ENCODE results near the gene TCF3.
"Not testable (repeated sequence)": the region's sequence is repeated elsewhere in the genome, so short reads cannot be mapped to it uniquely, and the experiment has no call there.

TCF3 gene

DNA sequence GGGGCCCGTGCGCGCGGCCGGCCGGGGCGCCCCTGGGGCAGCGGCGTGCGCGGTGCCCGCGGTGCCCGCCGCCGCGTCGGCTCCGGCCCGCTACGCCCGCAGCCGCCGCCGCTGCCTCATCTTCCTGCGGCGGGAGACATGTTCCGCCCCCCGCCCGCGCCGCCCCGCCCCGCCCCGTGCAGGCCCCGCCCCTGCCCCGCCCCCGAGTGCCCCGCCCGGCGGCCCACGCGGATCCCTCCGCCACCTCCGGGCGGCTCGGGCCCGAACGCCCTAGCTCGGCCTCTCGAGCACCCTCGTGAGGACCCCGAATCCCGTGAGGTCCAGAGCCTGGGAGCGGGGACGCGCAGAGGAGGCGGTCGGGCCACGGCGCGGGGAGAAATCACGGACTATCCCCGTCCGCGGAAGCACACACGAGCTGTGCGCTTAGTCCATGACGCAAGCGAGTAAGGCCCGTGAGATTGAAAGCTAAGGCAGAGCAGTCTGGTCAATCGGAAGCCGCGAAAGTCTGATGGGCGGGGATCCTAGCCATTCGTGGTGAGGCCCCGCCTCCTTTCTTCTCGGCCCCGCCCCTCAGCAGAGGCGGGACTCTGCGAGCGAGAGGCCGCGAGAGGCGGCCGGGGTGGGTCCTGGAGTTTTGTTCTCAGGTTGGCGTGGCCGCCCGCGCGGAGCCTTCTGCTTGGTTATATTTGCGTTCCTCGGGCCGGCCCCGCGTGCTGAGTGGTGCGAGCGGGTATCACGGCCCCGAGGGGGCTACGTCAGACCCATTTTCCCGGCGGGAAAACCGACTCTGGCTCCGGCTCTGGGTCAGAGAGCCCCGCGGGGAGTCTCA is at the start of gene TCF3:
Gene TCF3, minus strand, starts transcription at position 145 of the 829 bp plus-strand sequence. CDS start 2,367 bp downstream, outside the sequence.
- peak; percentile 99 for DNase-seq (ENCODE audit: low spot score)

DNA sequence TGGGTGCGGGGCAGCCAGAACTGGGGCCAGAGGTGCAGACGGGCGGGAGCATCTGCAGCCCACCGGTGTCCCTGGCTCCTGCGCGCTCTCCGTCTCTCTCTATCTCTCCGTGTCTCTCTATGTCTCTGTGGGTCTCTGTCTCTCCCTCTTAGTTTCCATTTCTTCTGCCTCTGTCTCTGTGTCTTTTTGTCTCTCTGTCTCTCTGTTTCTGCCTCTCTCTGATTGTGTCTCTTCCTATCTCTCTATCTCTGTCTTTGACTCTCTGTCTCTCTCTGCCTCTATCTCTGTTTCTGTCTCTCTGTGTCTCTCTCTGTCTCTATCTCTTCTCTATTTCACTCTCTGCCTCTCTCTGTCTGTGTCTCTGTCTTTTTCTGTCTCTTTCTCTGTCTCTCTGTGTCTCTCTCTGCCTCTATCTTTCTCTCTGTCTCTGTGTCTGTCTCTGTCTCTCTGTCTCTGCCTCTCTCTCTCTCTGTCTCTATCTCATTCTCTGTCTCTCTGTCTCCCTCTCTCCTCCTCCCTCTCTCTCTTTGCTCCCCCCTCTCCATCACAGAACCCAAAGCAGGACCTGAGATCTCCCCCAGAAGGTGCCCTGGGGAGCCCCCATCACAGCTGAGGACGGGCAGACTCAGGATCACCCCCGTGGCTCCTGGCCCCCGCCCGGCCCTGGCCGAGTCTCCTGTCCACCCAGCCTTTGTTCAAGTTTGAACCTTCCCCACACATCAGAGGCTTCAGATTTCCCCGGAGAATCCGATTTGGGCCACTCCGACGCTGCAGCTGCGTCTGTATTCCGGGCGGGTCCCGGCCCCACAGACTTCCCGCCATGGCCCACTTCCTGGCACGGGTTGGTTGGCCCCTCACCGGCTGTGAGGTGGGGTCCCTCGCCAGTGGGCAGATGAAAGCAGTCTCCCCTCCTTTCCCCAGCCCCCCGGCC is 48.6 kb upstream of the TCF3 start:
- DNase-seq (ENCODE audit: low spot score), result no peak

DNA sequence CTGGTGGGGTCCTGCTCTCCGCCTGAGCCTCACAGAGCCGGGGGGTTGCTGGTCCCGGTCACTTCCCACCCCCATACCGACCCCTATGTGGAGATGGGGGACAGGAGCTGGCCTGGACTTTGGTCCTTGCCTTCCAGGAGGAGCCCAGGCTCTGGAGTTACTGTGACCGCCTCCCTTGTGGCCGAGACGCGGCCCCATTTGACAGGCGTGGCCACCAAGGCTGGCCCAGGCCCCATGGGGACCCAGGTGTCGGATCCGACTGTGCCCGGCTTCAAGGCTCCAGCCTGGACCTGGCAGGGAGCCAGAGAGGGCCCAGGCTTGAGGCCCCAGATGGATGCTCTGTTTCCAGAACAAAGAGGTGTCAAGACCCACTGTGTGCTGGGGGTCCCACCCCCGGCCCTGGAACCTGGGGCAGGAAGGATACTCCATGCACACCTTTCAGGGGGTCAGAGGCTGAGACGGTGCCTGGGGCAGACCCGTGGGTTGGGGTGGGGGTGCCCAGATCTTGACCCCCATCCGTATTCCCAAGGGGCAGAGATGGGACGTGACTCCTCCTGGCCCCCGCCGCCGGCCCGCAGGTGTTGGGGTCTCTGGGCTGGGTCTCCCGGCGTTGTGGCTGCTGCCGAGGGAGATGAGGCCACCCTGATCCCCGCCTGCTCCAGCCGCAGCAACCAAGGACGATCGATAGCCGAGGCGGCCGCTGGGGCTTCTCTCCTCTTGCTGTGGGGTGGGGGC is 47.8 kb upstream of the TCF3 start:
- no peak for DNase-seq (ENCODE audit: low spot score)

DNA sequence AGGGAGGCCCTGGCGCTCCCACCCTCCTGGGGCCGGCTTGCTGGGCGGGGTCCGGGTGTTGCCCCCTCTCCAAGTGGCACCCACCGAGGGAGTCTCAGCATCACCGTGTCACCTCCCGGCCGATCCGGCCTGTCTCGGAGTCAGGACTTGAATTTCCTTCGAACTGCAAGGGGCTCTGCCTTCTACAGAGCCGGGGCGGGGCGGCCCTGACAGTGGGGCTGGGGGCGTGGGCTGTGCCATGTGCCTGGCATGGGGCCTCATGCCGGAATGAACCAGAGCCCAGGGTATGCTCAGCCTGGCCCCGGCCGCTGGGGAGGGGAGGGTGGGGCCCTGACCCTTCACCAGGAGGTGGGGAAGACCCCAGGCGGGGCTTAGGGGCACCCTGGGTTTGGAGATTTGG is 47.0 kb upstream of the TCF3 start:
- no peak for DNase-seq (ENCODE audit: low spot score)

DNA sequence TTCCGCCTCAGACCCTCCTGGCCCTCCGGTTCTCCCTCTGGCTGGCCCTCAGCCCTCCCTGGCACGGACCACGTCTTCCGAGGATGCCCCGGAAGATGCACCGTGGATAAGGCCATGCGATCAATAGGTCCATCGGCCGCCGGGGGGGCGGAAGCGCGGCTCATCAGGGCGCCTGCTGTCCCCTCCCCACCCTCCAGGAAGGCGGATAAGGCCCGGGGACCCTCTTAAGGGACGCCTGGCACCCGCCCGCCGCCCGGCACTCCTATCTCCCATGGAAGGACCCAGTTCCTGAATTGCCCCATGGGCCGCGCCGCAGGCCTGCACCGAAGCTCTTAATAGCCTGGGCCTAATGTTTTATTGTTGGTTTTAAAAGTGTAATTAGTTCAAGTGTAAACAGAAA is 46.2 kb upstream of the TCF3 start:
- no peak for DNase-seq (ENCODE audit: low spot score)

DNA sequence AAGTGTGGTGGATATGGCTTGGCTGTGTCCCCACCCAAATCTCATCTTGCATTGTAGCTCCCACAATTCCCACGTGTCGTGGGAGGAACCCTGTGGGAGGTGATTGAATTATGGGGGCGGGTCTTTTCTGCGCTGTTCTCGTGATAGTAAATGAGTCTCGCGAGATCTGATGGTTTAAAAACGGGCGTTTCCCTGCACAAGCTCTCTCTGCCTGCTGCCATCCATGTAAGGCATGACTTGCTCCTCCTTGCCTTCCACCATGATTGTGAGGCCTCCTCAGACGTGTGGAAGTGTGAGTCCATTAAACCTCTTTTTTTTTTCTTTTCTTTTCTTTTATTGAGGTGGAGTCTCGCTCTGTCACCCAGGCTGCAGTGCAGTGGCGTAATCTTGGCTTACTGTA is 43.1 kb upstream of the TCF3 start:
- not testable (repeated sequence) for DNase-seq (ENCODE audit: low spot score)

DNA sequence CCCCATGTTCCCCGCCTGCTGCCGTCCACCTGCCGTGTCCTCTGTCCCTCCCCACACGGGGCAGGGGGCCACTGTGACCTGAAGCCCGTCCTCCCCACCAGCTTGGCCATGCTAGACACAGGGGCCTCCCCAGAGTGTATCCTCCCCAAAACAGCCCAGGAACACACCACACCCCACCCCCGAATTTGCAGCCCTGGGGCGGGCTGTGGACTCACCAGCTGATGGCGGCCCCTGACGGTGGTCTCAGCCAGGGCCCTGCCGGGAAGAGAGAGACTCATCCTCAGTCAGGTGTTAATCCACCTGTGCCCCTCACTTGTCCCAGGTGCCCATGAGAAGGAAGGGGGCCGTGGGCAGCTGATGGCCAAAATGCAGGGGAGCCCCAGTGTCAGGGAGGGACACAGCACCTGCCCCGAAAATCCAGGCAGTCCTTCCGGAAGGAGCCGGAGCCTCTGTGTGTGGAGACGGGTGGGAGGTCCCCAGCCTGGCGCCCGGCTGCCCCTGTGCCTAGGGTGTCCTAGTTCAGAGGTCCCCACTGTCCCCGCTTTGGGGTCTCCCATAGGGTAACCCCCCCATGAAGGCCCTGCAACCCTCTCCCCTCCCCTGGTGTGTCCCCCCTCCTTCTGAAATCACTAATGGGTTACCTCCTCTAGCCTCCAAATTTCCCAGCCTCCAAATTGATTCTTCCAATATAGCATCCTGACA is 39.3 kb upstream of the TCF3 start:
- no peak for DNase-seq (ENCODE audit: low spot score)

DNA sequence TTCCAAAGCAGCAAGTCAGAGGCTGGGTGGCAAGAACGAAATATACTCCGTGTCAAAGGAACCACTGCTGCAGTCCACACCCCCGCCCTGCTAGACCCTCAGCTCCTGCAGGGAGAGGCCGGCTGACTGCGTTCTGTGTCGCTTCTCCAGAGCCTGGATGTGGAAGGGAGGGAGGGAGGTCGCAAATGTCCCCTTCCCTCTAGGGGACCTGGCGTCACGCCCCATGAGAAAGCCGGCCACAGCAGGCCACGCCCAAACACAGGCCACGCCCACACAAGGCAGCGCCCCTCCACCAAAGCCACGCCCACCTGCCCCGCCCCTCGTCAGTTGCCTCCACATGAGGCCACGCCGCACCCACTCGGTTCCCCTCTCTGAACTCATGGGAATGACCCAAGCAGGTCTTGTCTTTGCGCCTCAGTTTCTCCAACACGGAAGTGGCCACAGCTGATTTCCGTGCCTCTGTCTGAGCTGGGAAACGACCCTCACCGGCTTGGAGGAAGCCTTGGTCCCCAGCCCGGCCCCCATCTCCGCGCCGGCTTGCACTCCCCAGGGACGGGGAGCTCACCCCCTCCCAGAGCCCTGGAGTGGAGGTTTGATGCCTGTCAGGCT is 38.4 kb upstream of the TCF3 start:
- peak; percentile 66 for DNase-seq (ENCODE audit: low spot score)

DNA sequence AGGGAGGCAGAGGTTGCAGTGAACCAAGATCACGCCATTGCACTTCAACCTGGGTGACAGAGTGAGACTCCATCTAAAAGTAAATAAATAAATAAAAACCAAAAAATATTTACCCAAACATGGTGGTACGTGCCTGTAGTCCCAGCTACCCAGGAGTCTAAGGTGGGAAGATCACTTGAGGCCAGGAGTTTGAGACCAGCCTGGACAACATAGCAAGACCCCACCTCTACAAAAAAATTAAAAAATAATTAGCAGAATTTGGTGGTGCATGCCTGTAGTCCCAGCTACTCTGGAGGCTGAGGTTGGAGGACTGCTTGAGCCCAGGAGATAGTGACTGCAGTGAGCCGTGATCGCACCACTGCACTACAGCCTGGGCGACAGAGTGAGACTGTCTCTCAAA is 33.4 kb upstream of the TCF3 start:
- not testable (repeated sequence) for DNase-seq (ENCODE audit: low spot score)

DNA sequence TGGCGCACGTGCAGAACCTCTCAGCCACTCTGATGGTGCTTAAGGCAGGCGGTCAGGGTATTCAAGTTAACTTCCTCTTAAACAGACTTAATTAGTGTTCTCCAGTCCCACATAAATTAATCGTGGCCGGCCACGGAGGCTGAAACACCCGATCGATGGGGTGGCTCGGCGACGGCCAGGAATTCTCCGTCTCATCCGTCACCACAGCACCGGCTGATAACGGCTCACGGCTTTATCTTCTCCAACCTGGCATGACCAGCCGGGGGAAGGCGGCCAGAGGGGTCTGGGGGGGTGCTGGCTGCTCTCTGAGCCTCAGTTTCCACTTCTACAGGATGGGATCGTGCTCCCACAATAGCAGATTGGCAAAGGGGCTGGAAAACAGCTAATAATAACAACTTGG is 32.6 kb upstream of the TCF3 start:
- no peak for DNase-seq (ENCODE audit: low spot score)

DNA sequence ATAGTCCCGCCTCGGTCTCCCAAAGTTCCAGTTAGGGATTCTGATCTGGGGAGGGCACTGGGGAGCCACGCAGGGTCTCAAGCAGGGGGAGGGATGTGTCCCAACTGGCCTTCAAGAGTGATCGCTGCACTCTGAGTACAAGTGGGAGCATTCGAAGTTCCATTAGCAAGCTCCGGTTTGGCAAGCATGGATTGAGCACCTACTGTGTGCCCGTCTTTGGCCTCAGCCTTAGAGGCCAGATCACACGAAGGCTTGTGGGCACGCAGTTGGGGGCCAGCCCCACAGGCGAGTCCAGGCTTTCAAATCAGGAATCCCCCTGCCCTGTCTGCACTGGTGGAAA is 32.1 kb upstream of the TCF3 start:
- DNase-seq (ENCODE audit: low spot score), result no peak

DNA sequence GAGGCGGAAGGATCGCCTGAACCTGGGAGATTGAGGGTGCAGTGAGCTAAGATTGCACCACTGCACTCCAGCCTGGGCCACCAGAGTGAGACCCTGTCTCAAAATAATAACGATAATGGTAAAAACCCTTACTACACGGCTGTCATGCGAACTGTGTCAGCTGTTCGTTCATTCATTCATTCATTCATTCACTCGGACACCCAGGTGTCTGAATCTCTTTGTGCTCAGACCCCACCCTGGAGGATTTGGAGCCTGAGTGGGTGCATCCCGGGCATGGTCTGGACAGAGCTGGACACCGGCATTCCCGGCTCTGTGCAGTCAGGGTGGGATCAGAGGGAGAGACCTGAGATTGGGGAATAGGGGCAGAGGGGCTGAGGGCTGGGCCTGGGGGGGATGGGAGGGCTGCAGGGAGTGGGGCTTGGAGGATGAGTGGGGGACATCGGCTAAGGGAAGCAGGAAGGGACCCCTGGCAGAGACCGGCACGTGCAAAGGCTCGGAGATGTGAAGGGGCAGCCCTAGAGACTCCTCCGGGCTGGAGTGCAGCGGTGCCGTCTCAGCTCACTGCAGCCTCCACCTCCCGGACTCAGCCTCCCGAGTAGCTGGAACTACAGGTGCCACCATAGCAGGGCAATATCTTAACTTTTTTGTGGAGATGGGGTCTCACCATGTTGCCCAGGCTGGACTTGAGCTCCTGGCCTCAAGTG is 31.6 kb upstream of the TCF3 start:
- no peak for DNase-seq (ENCODE audit: low spot score)

DNA sequence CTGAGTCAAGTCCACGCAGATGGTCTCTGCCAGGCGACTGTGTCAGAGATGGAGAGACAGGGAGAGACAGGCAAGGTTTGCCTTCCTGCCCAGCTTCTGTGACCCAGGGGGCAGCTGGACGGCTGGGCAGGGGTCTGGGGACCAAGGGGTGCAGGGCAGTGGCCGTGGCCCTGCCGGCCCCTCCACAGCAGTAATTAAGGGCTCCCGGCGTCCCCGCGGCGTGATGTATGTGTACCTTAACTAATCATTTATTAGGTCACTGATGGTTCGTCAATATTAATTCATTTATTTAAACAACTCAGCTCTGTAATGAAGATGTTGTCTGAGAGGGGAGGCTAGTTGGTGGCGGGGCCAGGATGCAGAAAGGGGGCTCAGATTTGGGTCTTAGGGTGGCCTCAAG is 28.6 kb upstream of the TCF3 start:
- no peak for DNase-seq (ENCODE audit: low spot score)

DNA sequence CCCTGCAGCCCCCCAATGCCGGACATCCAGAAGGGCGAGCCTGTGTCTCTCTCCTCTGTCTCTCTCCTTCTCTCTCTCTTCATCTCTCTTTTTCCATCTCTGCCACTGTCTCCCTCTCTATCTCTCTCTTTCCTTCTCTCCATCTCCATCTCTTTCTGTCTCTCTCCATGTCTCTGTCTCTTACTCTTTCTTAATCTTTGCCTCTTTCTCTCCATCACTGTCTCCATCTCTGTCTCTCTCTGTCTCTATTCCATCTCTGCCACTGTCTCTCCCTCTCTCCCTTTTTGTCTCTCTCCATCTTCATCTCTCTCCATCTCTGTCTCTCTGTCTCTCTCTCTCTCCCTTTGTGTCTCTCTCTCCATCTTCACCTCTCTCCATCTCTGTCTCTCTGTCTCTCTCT is 25.7 kb upstream of the TCF3 start:
- DNase-seq (ENCODE audit: low spot score), result no peak

DNA sequence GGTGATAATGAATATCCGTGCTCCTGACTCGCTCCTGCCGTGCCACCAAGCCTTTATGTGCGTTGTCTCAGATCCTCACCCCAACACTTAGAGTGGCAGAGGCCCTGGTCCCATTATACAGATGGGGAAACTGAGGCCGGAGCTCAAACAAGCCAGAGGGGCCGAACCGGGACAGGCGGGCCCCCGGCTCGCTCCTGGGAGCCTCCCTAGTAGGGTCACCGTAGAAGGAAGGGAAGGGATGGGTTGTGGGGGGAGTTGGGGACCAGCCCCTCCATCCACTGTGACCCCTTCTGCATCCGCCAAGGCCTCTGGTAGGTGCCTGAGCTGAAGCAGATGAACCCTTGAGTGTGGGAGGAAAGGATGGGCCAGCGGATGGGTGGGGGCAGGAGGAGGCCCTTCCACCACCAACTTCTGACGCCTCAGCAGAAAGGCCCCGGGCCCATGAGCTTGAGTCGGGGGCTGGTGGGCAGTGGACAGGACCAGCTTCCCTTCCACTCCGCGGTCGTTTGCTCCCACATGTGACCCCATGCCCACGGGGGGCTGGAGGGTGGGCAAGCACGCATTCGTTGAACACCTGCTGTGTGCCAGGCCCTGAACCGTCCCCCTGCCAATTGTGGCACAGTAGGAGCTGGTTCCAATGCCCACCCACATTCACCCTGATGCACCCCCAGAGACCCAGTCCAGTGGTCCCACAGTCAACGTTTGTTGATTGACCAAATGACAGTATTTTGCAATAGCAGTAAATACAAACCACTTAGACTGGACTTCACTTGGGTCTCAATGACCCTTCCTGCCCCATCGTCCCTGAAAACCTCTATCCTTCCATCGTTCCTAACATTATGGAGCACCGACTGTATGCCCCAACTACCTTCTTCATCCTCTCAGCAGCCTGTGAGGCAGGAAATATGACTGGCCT is 24.2 kb upstream of the TCF3 start:
- no peak for DNase-seq (ENCODE audit: low spot score)

DNA sequence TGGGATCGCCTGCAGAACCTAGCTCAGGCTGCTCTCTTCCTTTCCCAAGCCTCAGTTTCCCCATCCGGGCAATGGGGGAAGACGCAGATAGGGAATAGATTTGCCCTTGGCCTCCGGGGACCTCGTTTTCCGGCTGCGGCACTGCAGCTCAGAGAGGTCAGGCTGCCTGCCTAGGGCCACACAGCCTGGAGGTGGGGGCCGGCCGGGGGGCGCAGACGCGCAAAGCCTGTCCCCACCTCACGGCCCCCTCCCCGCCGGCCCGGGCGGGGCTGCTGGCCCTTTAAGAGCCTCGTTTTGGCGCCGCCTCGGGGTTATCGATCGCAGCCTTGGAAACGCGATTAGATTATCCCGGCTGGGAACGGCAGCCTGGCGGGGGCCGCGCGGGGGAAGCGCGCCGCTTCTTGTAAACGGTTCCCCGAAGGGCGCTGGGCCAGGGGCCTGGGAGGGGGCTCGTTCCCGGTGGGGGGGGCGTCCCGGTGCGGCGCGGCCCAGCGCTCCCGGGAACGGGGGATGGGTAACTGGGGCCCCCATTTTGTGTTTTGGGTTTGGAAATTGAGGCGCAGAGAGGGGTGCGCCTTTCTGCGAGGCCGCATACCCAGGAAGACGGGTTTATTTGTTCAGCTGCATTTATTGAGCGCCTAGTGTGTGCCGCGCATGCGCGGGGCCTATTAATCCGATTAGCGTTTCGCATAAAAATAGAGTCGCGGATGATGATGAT is 23.4 kb upstream of the TCF3 start:
- no peak for DNase-seq (ENCODE audit: low spot score)

DNA sequence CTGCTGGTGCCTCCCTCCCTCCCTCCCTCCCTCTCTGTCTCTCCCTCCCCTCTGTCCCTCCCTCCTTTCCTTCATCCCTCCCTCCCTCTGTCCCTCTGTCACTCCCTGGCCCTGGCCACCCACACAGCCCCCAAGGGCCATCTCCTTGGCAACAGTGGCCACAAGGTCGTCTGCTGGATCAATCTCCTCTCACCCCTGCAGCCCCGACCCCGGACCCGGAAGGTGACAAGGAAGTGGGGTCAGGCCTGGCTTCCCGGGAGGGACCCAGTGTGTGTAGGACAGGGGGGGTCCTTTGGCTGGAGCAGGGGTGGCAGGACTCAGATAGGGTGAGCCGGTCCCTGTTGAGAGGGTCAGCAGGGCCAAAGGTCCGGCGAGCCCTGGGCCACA is 21.9 kb upstream of the TCF3 start:
- DNase-seq (ENCODE audit: low spot score), result no peak

DNA sequence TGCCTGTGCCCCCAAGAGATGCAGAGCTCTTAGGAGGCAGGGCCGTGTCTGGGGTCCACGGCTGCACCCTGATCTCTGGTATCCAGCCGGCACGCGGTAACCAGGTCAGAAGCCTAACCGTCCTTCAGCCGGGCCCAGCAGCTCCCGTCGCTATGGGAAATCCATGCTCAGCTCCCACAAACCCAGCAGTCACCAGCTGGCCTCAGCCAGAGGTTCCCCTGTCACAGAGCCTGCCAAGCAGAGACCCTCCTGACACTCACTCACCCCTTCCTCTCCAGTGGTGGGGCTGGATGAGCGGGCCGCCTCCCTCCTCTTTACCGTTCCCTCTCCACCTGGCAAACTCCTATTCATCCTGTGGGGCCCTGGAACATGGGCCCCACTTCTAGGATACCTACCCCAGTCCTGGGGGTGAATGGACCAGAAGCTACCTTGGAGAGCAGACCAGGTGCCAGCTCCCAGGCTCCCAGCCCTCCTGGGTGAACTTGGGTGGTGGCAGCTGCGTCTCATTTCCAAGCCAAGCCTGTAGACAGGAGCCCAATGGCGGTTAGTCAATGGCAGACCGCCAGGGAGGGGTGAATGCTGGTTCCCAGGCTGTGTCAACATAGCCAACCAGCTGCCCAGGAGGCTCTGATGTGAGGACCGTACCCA is 21.4 kb upstream of the TCF3 start:
- no peak for DNase-seq (ENCODE audit: low spot score)
